Prostate gland (tissue), 2 donors: ENCODE data around the gene MYMK. TPM values are rescaled to one million over a fixed set of nuclear protein-coding genes. Genes with fewer than 3 reads are reported as not detected.

Experiments
- DNase-seq: peaks from one replicate; pipeline ENCODE4 v3.0.0-alpha.2; 2019; ENCODE audit warnings: low spot score
- H3K27ac ChIP-seq, 2 donors: fragments of 200-600 bp; sonication (generic); 2 replicates each; pipeline ENCODE4 v1.5.1; 2017 to 2019
- H3K27me3 ChIP-seq: fragments of 200-600 bp; sonication (generic); replicated peaks from 2 replicates; pipeline ENCODE4 v1.5.1; 2019; ENCODE audit not compliant: insufficient read depth
- H3K36me3 ChIP-seq, 2 donors: fragments of 200-600 bp; sonication (generic); 1 replicate in 1 of 2; 2 replicates in 1 of 2; pipeline versions ENCODE4 v1.5.1 to v1.8.1; 2017 to 2019
- H3K4me1 ChIP-seq: fragments of 200-600 bp; sonication (generic); replicated peaks from 2 replicates; pipeline ENCODE4 v1.5.1; 2019
- H3K4me3 ChIP-seq, 2 donors: fragments of 200-600 bp; sonication (generic); 2 replicates each; pipeline ENCODE4 v1.5.1; 2017 to 2019
- H3K9me3 ChIP-seq: fragments of 200-600 bp; sonication (generic); 2 replicates; pipeline ENCODE4 v1.5.1; 2017
- CTCF ChIP-seq, 4 experiments: fragments of 200-600 bp in 2 of 4; fragments of 450-650 bp in 2 of 4; sonication (generic) in 2 of 4; IDR thresholded peaks; 1 replicate in 3 of 4; 2 replicates in 1 of 4; pipeline ENCODE4 v1.5.1; 2016 to 2019; ENCODE audit warnings: antibody characterized with exemption in 4 of 4, mild to moderate bottlenecking in 2 of 4, moderate library complexity in 2 of 4
- POLR2A ChIP-seq: fragments of 450-650 bp; IDR thresholded peaks from one replicate; pipeline ENCODE4 v1.6.1; 2016; ENCODE audit warnings: antibody characterized with exemption, mild to moderate bottlenecking
- POLR2AphosphoS5 ChIP-seq: sonication (generic); formaldehyde crosslinking; IDR thresholded peaks from one replicate; pipeline ENCODE4 v1.6.1; 2017; ENCODE audit warnings: antibody characterized with exemption
- WGBS: methylation state at CpG from one replicate; pipeline ENCODE4 v1.1.5; 2018; 5-methylcytosine and 5-hydroxymethylcytosine counted together
- intact Hi-C: fragments of 100-400 bp; cut with DNase I; formaldehyde crosslinking; loops from one replicate; pipeline ENCODE4 v1.14.2; 2022
- total RNA-seq, 2 donors: library from RNA; depleted of rRNA; stranded (reverse); fragments of >200 nt; gene quantifications; one replicate each; pipeline ENCODE4 v1.1.0, GENCODE V29; 2016

MYMK gene
- total RNA-seq, 2 donors from 2014 or later: not detected

- no peak for TF ChIP-seq POLR2A
- TF ChIP-seq POLR2AphosphoS5: no peak
- TF ChIP-seq CTCF (IDR thresholded peaks at IDR 0.05): no peak
- DNase-seq: peak; percentile 20
- 6% methylated on average over 13 of the region's 14 CpGs for WGBS
- Histone ChIP-seq H3K27me3 (no peaks in the 10 kb centered on the region), H3K4me3 (no peak overlapping the region), H3K9me3 (no peaks in the 10 kb centered on the region), H3K4me1 (peaks cover 4% of the 10 kb centered on the region), H3K36me3 (no peaks in the 10 kb centered on the region), H3K27ac (no peak overlapping the region)
- intact Hi-C loops: no loop called here
Measured at GRCh38 chr9:133563291-133563796, 38.6 kb upstream of the MYMK start.

- no peak overlapping the region for H3K27ac ChIP-seq
- TF ChIP-seq CTCF (IDR thresholded peaks at IDR 0.05): no peak
- no peak for TF ChIP-seq POLR2A
- TF ChIP-seq POLR2AphosphoS5: no peak
- H3K4me1 ChIP-seq: peaks cover 4% of the 10 kb centered on the region
- no peaks in the 10 kb centered on the region for H3K36me3 ChIP-seq
- no peaks in the 10 kb centered on the region for H3K9me3 ChIP-seq
- no peak overlapping the region for H3K4me3 ChIP-seq
- DNase-seq: no peak
- 89% methylated on average over 25 of the region's 54 CpGs for WGBS
- intact Hi-C loops: no loop called here
- H3K27me3 ChIP-seq: no peaks in the 10 kb centered on the region
Measured at GRCh38 chr9:133562611-133563290, 38.0 kb upstream of the MYMK start.

- Histone ChIP-seq H3K27me3 (no peaks in the 10 kb centered on the region), H3K27ac (no peak overlapping the region), H3K36me3 (no peaks in the 10 kb centered on the region), H3K9me3 (no peaks in the 10 kb centered on the region), H3K4me3 (no peak overlapping the region), H3K4me1 (peaks cover 4% of the 10 kb centered on the region)
- DNase-seq: no peak
- 93% methylated on average over 26 of the region's 32 CpGs for WGBS
- TF ChIP-seq POLR2AphosphoS5 (no peak), CTCF (IDR thresholded peaks at IDR 0.05) (no peak), POLR2A (no peak)
- intact Hi-C loops: no loop called here
Measured at GRCh38 chr9:133561976-133562554, 37.3 kb upstream of the MYMK start.

- Histone ChIP-seq H3K4me1 (peaks cover 4% of the 10 kb centered on the region), H3K36me3 (no peaks in the 10 kb centered on the region), H3K27ac (no peak overlapping the region), H3K27me3 (no peaks in the 10 kb centered on the region), H3K4me3 (no peak overlapping the region), H3K9me3 (no peaks in the 10 kb centered on the region)
- no peak for TF ChIP-seq POLR2AphosphoS5
- TF ChIP-seq POLR2A: no peak
- TF ChIP-seq CTCF (IDR thresholded peaks at IDR 0.05): no peak
- WGBS: 96% methylated on average over 22 of the region's 22 CpGs
- no peak for DNase-seq
- intact Hi-C loops: no loop called here
Measured at GRCh38 chr9:133560944-133561343, 36.2 kb upstream of the MYMK start.

- WGBS: 22% methylated on average over 15 of the region's 15 CpGs
- Histone ChIP-seq H3K4me3 (no peak overlapping the region), H3K27me3 (no peaks in the 10 kb centered on the region), H3K9me3 (no peaks in the 10 kb centered on the region), H3K27ac (peak overlapping the region in 1 of 2 donors; percentile 5), H3K36me3 (no peaks in the 10 kb centered on the region), H3K4me1 (peaks cover 4% of the 10 kb centered on the region)
- TF ChIP-seq POLR2A: peak; percentile 18
- peak in 2 of 4 experiments; percentile 28 to 31 for TF ChIP-seq CTCF (IDR thresholded peaks at IDR 0.05)
- TF ChIP-seq POLR2AphosphoS5: peak; percentile 81
- intact Hi-C loops: no loop called here
- peak; percentile 68 for DNase-seq
Measured at GRCh38 chr9:133560311-133560710, 35.6 kb upstream of the MYMK start.
